GM21515 (cell line): ENCODE results near the gene CALHM2.
A peak's percentile ranks its signal among the peaks of the same experiment; 100 is the strongest.
"Not testable (repeated sequence)": the region's sequence is repeated elsewhere in the genome, so short reads cannot be mapped to it uniquely, and the experiment has no call there.

Experiments used
- ATAC-seq: cut with Tn5 transposase; IDR thresholded peaks from one replicate; pipeline ENCODE4 v1.9.1; 2021; ENCODE audit not compliant: unreplicated experiment

CALHM2 gene

DNA sequence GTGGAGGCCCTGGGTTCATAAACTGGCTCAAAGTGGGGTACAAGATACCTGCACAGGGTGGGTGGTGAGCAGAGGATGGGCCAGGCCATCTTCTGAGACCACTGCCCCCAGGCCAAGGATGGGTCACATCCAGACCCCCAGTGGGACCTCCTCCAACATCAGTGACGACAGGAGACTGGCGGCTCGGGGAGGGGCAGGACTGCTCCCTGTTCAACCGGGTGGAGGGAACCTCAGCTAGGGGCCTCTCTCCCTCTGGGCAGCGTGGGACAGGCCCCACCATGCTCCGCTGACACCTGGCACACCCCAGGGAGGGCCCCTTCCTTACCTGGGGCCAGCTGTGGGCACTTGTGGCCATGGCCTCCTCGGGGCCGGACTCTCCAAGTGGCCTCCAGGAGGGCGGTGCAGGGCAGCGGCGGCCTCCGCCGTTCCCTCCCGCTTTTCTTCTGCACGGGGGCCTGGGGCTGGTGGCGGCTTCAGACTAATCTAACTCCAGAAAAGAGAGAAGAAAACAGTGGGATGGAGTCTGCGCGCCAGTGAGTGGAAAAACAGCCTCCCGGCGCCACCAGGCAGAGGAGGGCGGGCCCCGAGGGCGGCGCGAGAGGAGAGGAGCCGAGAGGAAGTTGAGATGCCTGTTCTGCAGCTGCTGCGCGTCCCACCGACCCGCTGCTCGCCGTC, at the start of gene CALHM2:
CALHM2 (minus strand) TSS at position 540 of the 675 bp plus-strand sequence. CDS start 2,429 bp downstream, outside the sequence.
- ATAC-seq = peak; percentile 71

DNA sequence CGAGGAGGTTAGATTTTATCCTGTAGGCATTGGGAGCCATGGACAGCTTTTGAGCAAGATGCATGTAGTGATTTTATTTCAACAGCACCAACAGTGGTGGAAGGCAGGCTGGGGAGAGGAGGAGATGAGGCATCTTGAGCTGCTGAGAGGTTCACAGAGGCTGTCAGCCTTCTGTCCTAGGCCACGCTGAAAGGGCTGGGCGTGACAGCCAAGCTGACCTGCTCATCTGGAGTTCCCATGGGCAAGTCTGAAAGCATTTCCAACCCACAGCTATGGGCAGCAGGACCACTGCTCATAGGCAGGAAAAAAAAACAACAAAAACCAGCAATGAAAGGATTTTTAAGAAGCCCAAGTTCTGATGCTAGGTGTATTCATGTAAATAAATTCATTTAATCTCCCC, 49.0 kb upstream of the CALHM2 start:
- ATAC-seq = no peak

DNA sequence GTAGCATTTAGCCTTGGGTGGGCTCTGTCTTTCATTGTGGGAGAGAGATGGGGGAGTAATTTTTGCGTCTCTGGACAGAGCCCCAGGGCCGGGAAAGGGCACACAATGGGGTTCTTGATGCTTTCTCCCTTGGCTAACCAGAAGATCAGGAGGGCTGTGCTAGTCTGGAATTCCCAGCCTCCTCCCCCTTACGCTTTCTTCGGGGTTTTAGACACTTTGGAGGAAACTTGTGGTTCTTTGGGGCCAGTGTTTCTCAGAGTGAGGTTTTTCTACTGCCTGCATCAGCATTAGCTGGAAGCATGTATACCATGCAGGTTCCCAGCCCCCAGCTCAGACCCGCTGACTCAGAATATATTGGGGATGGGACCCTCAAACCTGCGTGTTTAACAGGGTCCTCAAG, 48.3 kb upstream of the CALHM2 start:
- no peak for ATAC-seq

- ATAC-seq = no peak
These were observed 47.7 kb upstream of the CALHM2 start for GRCh38 chr10:103499881-103500280.

- ATAC-seq = no peak
These were observed 46.9 kb upstream of the CALHM2 start for GRCh38 chr10:103498936-103499638.

DNA sequence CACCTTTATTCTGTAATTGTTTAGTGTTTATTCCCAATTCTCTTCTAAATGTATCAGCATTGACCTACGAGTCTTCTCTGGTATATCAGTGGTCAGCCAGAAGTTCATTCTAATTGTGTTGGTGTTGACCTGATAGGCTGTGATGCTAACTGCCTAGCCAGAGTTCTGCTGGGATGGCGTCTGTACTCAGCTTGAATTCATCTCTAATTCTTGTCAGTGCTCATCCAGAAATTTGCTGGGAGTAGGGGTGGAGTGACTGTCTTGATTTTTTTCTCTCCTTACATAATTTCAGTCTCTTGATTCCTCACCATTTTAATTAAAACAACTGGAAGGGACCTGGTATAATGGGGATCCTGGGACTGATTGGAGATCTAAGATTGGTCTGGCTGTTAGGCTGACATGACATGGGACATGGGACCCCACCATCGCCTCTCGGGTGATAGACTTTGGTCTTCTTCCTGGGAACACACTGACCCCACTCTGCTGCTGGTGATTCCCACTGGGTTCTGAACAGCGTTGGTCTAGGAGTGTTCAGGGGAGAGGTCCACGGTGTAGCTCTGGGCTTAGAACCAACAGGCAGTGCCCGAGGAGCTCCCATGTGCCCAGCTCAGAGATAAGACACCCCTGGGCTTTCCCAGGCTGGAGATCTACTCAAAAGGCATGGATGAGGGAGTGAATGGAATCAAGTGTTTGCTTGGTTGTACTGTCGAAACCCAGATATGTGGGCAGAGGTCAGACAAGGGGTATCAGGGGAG, 45.2 kb upstream of the CALHM2 start:
- no peak for ATAC-seq

DNA sequence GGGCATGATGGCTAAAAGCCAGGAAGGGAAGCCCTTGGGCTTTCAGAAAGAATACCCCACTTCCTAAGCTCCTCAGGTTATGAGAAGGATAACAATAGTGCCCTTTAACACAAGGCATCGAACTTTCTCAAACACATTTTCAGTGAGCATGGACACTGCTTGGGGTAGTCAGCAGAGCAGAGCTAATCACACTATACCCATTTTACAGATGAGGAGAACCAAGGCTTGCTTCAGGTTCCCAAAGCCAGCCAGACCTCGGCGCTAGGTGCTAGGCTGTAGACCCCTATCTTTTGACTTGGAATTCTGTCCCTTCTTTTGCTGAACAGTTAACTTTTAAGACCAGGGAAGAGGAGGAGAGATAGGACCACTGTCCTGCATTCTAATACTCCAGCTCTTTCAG, 43.2 kb upstream of the CALHM2 start:
- no peak for ATAC-seq

DNA sequence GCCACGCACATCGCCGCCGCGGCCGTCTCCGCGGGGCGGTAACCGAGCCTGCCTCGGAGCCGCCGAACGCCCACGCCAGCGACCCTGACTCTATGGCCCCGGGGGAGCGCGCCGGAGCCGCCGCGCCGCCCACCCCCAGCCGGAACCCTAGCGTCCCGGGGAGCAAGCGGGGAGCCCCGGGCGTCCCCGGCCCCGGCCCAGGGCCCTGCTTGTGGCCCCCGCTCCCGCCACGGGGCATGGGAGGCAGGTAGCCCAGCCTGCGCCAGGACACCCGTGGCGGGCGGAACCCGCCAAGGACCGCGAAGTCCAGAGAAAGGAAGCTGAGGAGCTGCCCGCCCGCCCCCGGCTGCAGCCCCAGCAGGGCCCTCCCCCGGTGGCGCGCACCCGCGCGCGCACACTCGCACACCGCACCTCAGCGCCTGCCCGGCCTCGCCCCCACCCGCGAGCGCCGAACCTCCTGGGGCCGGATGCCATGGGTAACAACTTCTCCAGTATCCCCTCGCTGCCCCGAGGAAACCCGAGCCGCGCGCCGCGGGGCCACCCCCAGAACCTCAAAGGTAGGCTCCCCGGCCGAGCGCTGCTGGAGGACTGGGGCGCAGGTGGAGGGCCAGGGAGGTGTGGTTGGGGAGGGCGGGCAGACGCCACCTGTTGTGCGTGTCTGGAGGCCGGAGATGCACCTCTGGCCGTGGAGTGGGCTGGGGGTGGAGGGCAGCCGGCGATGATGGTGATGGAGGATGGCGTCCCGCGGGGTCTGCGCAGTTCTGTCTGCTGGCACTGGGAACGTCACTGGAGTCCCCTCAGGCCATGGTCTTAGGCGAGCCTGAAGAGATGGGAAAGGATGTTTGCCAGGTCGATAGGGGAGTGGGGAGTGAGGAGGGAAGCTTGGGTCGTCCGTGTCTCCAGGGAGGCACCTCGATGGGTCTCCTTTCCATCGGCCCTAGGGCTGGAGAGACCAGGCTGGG, 42.0 kb upstream of the CALHM2 start:
- ATAC-seq = no peak

DNA sequence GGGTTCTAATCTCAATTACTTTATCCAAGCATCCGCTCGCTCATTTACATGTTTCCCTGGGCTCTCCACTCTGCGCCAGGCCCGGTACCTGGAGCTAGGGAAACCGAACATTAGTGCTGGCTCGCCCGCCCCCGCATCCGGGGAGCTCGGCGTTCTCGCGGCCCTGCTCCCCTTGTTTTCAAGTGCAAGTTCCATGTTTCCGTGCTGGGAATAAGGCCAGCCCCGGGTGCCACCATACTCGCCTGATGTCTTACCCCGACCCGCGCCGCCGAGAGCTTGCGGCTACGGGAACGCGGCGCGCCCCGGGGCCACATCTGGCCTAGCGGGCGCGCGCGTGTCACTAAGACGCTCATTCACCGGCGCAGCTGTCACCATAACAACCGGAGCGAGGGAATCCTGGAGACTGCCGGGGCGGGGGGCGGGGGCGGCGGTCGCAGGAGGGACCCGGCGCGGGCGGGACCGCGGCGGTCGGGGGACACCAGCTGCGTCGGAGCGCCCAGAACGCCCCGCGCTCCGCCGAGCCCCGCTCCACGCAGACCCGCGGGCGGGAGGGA, 41.3 kb upstream of the CALHM2 start, which contains the start of gene NEURL1:
NEURL1 (plus strand) TSS at position 344 of the 554 bp plus-strand sequence. CDS start 683 bp downstream, outside the sequence.
- no peak for ATAC-seq

DNA sequence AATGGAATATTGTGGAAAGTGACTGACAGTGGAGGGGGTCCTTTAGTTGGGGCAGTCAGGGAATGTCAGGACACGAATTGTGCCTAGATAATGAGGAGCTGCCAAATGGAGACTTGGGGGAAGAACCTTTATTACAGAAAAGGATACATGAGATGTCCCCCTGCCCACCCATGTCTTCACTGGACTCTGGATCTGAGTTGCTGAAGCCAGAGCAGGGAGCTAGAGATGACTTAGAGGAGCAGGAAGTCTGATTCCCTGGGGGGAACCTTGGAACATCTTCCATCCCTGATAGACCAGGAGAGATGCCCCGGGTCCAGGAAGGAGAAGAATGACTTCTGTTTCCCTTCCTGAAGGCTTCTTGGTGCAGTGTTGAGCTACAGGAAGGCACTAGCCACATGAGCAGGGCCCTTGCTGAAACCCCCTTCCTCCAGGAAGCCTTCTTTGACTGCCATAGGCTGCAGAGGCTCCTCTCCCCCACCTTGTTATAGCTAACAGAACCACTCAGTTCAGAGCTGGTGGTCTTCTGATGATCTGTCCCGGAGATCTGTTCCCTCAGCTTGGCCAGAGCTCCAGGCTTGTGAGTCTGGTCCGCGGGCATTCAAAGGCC, 40.6 kb upstream of the CALHM2 start:
- no peak for ATAC-seq

DNA sequence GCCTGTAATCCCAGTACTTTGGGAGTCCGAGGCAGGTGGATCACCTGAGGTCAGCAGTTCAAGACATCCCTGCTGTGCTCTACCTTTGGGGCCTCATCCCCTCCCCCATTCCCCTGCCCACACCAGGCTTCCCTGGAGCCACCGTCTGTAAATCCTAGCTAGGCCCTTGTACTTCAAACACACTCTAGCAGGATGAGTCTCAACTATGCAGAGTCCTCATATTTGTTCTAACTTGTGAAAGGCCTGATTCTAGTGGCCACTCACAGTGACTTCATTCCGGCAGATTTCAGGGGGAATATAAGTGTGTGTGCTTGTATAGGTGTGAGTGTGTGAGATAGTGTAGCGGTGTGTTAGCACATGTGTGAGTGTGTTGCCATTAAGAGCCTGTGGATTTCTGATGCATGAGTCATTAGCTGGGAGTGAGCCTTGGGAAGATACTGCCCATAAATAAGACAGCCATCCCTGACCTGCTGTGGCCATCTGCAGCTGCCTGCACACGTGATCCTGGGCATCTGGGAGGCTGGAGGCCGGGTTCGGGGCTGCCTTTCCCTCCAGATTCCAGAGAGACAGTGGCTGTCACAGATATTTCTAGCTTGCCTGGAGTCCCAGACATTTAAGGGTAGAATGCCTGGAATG, 39.7 kb upstream of the CALHM2 start:
- ATAC-seq = no peak

DNA sequence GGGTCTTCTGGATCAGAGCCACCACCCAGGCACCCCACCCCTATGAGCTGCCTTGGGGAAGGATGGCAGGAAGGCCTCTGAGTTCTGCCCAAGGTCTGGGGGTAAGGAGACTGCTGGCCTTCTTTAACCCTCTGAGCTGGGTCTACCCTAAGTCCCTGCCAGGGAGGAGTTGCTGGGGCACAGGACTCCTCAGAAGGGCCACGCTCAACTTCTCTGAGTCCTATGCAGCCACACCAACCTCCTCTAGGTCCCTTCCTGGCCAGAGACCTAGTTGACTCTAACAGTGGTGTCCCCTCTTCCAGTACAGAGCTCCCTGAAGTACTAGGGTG, 38.8 kb upstream of the CALHM2 start:
- ATAC-seq = no peak

DNA sequence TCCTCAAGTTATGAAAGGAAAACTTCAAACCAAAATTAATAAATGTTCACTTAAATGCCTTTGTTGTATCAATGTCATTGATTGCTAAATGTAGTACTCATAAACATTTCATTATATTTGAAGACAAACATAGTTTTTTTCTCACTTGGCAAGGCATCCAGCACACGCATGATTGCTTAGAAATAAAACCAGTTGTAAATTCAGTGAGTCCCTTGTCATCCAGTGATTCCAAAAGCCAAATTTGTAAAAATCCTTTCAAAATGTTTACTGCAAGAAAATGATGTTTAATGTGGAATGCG, 35.2 kb upstream of the CALHM2 start:
- ATAC-seq = no peak

- not testable (repeated sequence) for ATAC-seq
These were observed 34.7 kb upstream of the CALHM2 start for GRCh38 chr10:103486635-103487409.

DNA sequence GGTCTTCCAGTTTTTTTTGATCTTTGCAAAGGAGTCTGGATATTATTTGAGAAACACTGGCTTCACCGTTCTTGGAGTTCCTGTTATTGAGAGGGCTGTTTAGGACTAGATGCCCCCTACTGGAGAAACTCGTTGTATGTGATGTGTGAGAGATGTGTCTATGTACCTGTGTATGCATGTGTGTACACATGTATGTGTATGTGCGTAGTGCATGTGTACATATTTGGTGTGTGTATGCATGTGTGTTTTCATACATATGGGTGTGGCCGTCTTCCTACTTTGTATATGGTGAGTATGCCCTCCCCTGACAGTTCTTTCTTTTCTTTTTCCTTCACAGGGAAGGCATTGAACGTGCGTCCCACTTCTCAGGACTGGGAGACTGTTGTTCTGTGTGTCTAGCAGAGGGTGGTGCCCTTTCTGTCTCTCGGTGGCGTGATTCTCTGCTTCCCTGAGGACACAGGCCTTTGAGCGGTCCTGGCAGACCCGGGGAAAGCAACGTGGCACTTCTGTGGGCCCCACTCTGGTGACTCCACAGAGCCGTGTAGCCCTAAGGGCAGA, 29.9 kb upstream of the CALHM2 start:
- peak; percentile 78 for ATAC-seq

DNA sequence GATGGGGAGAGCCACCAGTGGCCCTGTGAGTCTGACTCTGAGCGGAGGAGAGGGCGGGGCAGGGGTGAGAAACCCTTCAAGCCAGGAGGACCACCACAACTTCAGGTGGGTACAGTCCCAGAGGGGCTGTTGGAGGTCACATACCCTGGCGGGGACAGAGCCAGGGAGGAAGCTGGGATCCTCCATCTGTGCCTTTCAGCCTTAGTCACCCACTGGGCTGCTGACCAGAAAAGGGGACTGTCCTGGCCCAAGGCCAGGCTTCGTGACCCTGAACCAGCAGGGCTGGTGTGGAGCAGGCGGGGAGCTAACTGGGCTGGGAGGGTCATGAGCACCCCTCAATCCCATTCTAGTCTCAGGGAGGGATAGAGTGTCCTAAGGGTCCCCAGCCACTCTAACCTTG, 28.4 kb upstream of the CALHM2 start:
- no peak for ATAC-seq

DNA sequence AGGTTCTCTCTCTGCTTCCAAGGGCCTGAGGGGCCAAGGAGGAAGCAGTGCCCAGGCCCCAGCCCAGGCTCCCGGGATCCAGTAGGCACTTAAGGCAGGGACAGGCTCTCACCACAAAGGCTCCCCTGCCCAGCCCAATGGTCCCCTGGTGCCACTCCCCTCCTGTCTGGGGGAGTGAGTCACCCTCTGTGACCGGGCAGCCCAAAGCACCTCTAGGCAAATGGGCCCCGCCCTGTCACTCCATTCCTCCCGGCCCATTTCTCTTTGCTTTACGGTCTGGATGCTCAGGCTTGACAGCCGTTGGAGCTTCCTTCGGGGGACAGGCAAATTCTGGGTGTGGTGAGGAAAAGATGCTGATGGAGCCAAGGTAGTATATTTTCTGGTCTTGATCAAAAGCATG, 27.0 kb upstream of the CALHM2 start, which contains the start of gene CALHM3:
CALHM3 (minus strand) TSS at position 106 of the 400 bp plus-strand sequence. CDS start 208 bp downstream, outside the sequence.
- ATAC-seq = no peak

- no peak for ATAC-seq
These were observed 26.5 kb upstream of the CALHM2 start for GRCh38 chr10:103478671-103479070.
